Rectal smooth muscle tissue (tissue), 1 donor: ENCODE measurements around the gene GRID1.

Experiments used
- H3K27ac ChIP-seq: one replicate; pipeline ENCODE4 v1.7.0; 2013; ENCODE audit warnings: low read depth, low read length, inconsistent platforms
- H3K27me3 ChIP-seq: one replicate; pipeline ENCODE4 v1.7.0; 2013; ENCODE audit warnings: low read length; ENCODE audit not compliant: control insufficient read depth, insufficient read depth
- H3K36me3 ChIP-seq: one replicate; pipeline ENCODE4 v1.7.0; 2013; ENCODE audit warnings: low read length; ENCODE audit not compliant: control insufficient read depth, insufficient read depth
- H3K4me1 ChIP-seq: one replicate; pipeline ENCODE4 v1.7.0; 2013; ENCODE audit warnings: low read length; ENCODE audit not compliant: control insufficient read depth, insufficient read depth
- H3K4me3 ChIP-seq: one replicate; pipeline ENCODE4 v1.7.0; 2013; ENCODE audit warnings: low read length
- H3K9ac ChIP-seq: one replicate; pipeline ENCODE4 v1.7.0; 2013; ENCODE audit warnings: low read length

GRID1 gene

GRCh38 chr10:86153751-86154150 is 212.8 kb downstream of the GRID1 start:
- Histone ChIP-seq H3K9ac (no peak overlapping the region), H3K4me3 (no peak overlapping the region)

DNA sequence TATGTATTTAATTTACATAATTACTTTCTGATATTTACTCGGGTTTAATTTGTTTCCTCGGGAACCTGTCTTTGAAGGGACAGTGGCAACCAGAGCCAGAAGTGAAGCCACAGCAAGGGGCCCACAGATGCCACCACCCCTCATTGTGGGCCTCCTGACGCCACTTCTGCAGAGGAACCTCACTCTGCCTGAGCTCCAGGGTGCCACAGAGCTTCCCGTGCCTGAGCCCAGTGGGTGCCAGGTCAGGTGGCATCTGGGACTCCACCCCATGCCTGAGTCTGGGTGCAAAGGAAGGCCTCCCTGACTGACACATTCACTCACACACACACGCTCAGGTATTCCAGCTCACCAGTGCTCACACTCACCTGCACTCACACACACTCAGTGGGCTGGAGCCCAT is 213.7 kb downstream of the GRID1 start:
- Histone ChIP-seq H3K4me1 (no peaks in the 10 kb centered on the region), H3K4me3 (no peak overlapping the region), H3K9ac (no peak overlapping the region), H3K27ac (no peak overlapping the region), H3K27me3 (no peaks in the 10 kb centered on the region), H3K36me3 (no peaks in the 10 kb centered on the region)

More at GRCh38 chr10:86153751-86154150, 212.8 kb downstream of the GRID1 start:
- no peaks in the 10 kb centered on the region for H3K36me3 ChIP-seq
- no peaks in the 10 kb centered on the region for H3K4me1 ChIP-seq
- H3K27me3 ChIP-seq, result no peaks in the 10 kb centered on the region
- H3K27ac ChIP-seq, result no peak overlapping the region

- Histone ChIP-seq H3K9ac (no peak overlapping the region), H3K27me3 (no peaks in the 10 kb centered on the region), H3K27ac (no peak overlapping the region), H3K4me1 (no peaks in the 10 kb centered on the region), H3K4me3 (no peak overlapping the region), H3K36me3 (no peaks in the 10 kb centered on the region)
Observed at GRCh38 chr10:86152354-86152753, 214.2 kb downstream of the GRID1 start.

DNA sequence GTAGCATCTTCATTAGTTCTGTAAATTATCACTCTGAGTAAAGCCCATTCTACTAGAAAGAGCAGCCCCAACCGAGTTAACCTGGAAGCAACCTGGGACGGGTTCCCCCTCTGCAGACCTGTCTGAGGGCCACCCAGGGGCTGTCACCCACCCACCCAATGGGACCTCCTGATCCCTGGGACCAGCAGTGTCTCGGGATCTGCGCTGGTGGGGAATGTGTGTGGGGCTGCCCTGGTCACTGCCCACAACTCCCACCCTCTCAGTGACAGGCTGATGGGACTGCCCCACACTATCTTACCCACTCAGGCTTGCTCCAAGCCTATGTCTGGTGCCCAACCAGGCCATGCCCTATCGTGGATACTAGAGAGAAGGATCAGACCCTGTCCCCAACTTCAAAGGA is 215.0 kb downstream of the GRID1 start:
- Histone ChIP-seq H3K27me3 (no peaks in the 10 kb centered on the region), H3K36me3 (no peaks in the 10 kb centered on the region), H3K4me3 (no peak overlapping the region), H3K4me1 (no peaks in the 10 kb centered on the region), H3K9ac (no peak overlapping the region), H3K27ac (no peak overlapping the region)

GRCh38 chr10:86149257-86149656 is 217.3 kb downstream of the GRID1 start:
- Histone ChIP-seq H3K36me3 (no peaks in the 10 kb centered on the region), H3K9ac (no peak overlapping the region), H3K4me3 (no peak overlapping the region), H3K27ac (no peak overlapping the region), H3K27me3 (no peaks in the 10 kb centered on the region), H3K4me1 (no peaks in the 10 kb centered on the region)

DNA sequence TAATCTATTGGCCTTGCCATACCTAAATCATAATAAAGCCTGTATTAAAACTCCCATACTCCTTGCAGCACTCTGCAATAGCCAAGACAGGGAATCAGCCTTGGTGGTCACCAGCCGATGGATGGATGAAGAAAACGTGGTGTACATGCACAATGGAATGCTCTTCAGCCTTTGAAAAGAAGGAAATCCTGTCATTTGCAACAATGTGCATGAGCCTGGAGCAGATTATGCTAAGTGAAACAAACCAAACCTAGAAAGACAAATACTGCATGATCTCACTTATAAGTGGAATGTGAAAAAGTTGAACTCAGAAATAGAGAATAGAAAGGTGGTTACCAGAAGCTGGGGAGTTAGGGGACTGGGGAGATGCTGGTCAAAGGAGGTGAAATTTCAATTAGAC is 218.5 kb downstream of the GRID1 start:
- Histone ChIP-seq H3K27ac (no peak overlapping the region), H3K9ac (no peak overlapping the region), H3K27me3 (no peaks in the 10 kb centered on the region), H3K4me3 (no peak overlapping the region), H3K36me3 (no peaks in the 10 kb centered on the region), H3K4me1 (no peaks in the 10 kb centered on the region)

GRCh38 chr10:86144301-86144700 is 222.3 kb downstream of the GRID1 start:
- H3K27me3 ChIP-seq, result no peaks in the 10 kb centered on the region
- H3K9ac ChIP-seq, result no peak overlapping the region
- no peak overlapping the region for H3K4me3 ChIP-seq
- H3K27ac ChIP-seq, result no peak overlapping the region
- H3K4me1 ChIP-seq, result no peaks in the 10 kb centered on the region
- H3K36me3 ChIP-seq, result no peaks in the 10 kb centered on the region

DNA sequence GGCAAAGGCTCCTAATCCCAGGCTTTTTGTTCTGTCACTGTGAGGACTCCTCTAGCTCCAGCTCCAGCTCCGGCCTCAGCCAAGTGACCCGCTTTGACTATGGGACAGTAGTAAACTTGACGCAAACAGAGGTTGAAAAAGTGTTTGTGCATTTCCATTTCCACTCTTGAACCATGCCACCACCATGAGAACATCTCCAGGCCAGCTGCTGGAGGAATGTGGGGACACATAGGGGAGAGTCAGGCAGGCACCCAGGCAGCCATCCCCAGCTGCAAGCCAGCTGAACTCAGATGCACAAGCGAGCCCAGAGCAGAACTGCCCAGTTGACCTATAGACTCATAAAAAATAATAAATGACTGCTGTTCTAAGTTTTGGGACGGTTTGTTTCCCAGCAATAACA is 224.7 kb downstream of the GRID1 start:
- H3K4me3 ChIP-seq, result no peak overlapping the region
- H3K36me3 ChIP-seq, result no peaks in the 10 kb centered on the region
- H3K4me1 ChIP-seq, result no peaks in the 10 kb centered on the region
- H3K27ac ChIP-seq, result no peak overlapping the region
- no peaks in the 10 kb centered on the region for H3K27me3 ChIP-seq
- H3K9ac ChIP-seq, result no peak overlapping the region

- no peak overlapping the region for H3K9ac ChIP-seq
- H3K4me3 ChIP-seq, result no peak overlapping the region
- no peak overlapping the region for H3K27ac ChIP-seq
- H3K36me3 ChIP-seq, result no peaks in the 10 kb centered on the region
- H3K4me1 ChIP-seq, result no peaks in the 10 kb centered on the region
- H3K27me3 ChIP-seq, result no peaks in the 10 kb centered on the region
Observed at GRCh38 chr10:86139066-86139657, 227.4 kb downstream of the GRID1 start.

DNA sequence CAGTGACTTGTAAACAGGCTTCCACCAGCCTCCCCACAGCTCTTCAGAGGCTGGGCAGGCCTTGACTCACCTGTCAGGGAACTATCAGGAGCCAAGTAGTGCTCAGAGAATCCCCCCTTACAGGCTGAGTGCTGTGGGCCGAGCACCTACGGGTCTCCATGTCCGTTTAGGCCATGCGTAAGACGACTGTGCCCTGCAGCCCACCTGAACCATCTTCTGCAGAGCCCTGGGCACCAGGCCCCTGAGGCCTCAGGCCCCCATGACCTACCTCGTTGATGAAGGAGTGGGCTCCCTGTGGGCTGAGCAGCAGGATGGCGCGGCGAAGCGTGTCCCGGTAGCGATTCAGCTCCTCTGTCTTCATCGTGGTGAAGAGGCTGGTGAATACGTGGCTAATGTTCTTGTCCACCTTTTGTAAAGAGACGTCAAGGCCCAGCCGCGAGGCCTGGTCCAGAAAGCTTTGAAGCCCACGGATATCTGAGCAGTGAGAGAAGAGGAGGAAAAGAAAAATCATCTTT is 228.0 kb downstream of the GRID1 start:
- H3K9ac ChIP-seq, result no peak overlapping the region
- H3K27ac ChIP-seq, result no peak overlapping the region
- no peaks in the 10 kb centered on the region for H3K36me3 ChIP-seq
- no peak overlapping the region for H3K4me3 ChIP-seq
- no peaks in the 10 kb centered on the region for H3K4me1 ChIP-seq
- H3K27me3 ChIP-seq, result no peaks in the 10 kb centered on the region

DNA sequence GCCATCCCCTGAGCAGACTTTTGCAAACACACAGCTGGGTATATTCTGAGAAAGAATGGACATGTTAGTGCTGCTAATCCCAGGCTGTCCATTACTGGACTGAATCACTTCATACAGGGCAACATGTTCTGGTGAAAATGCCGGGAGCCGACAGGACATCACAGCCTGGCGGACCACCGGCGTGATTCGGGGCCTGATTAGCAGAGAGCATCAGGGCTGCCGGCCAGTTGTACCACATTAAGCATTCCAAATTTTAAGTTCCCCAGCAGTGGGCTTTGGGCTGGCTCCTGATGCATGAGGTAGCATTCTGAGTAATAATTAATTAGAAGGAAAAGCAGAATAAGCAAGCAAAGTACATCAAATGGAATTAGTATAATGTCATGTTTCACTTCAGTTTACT is 229.0 kb downstream of the GRID1 start:
- Histone ChIP-seq H3K36me3 (no peaks in the 10 kb centered on the region), H3K4me3 (no peak overlapping the region), H3K27me3 (no peaks in the 10 kb centered on the region)

GRCh38 chr10:86136934-86137333 is 229.7 kb downstream of the GRID1 start:
- no peak overlapping the region for H3K9ac ChIP-seq
- H3K36me3 ChIP-seq, result no peaks in the 10 kb centered on the region
- H3K4me1 ChIP-seq, result no peaks in the 10 kb centered on the region
- no peak overlapping the region for H3K27ac ChIP-seq
- no peaks in the 10 kb centered on the region for H3K27me3 ChIP-seq
- no peak overlapping the region for H3K4me3 ChIP-seq

More for the DNA sequence above, 229.0 kb downstream of the GRID1 start:
- Histone ChIP-seq H3K9ac (no peak overlapping the region), H3K4me1 (no peaks in the 10 kb centered on the region), H3K27ac (no peak overlapping the region)

GRCh38 chr10:86135191-86135590 is 231.4 kb downstream of the GRID1 start:
- no peak overlapping the region for H3K4me3 ChIP-seq
- no peak overlapping the region for H3K9ac ChIP-seq
- no peak overlapping the region for H3K27ac ChIP-seq
- no peaks in the 10 kb centered on the region for H3K36me3 ChIP-seq
- H3K4me1 ChIP-seq, result no peaks in the 10 kb centered on the region
- H3K27me3 ChIP-seq, result no peaks in the 10 kb centered on the region
